HCT116 (cell line): ENCODE results near the gene SERF2. TPM values are rescaled to one million over a fixed set of nuclear protein-coding genes. Genes with fewer than 3 reads are reported as not detected.

Experiments used
- ATAC-seq: fragments of 200-7000 bp; cut with Tn5 transposase; 2 replicates; pipeline ENCODE4 v1.9.1; 2020; ENCODE audit warnings: mild to moderate bottlenecking, moderate library complexity
- BruUV-seq: library from RNA; stranded (reverse); fragments of 400-500 nt; replicated peaks from 2 replicates; lab custom pipeline; 2021; lab: Mats Ljungman, UMichigan
- CTCF ChIA-PET: fragments of 300-600 bp; sonication (Branson Sonifier 250); formaldehyde crosslinking; loops from one replicate; lab custom pipeline; 2021; ENCODE audit warnings: antibody characterized with exemption; lab: Charles Lee
- POLR2A ChIA-PET: fragments of 300-600, 350-600 bp; sonication (Branson Sonifier 250); formaldehyde crosslinking; loops from one replicate; lab custom pipeline; 2021; ENCODE audit warnings: antibody characterized with exemption; lab: Charles Lee
- RAD21 ChIA-PET, 2 experiments: fragments of 300-600 bp; sonication (Branson Sonifier 250); formaldehyde crosslinking; loops; one replicate each; lab custom pipeline; 2023; ENCODE audit warnings: low total read pairs in 2 of 2; ENCODE audit not compliant: uncharacterized antibody in 2 of 2, unreplicated experiment in 2 of 2, low non-redundant PET in 1 of 2; lab: Charles Lee
- DNase-seq: peaks from one replicate; pipeline ENCODE4 v3.0.0-alpha.2; 2010; ENCODE audit warnings: low read depth, low spot score
- H2AFZ ChIP-seq: fragments of 200-600 bp; shearing (Covaris generic), sonication (generic); 2 replicates; pipeline ENCODE4 v1.6.1; 2017; ENCODE audit warnings: low read depth, mixed run types, mixed read lengths, antibody characterized with exemption, low read length; ENCODE audit not compliant: poor library complexity, severe bottlenecking
- H3K27ac ChIP-seq: 2 replicates; pipeline ENCODE4 v1.5.1; 2012; ENCODE audit warnings: low read depth, low read length
- H3K27me3 ChIP-seq: fragments of 200-600 bp; sonication (generic); 2 replicates; pipeline ENCODE4 v1.6.1; 2016; ENCODE audit warnings: mixed run types, low read length, mixed read lengths; ENCODE audit not compliant: insufficient read depth
- H3K36me3 ChIP-seq, 2 experiments: fragments of 200-500 bp in 1 of 2; fragments of 200-600 bp in 1 of 2; sonication (Bioruptor generic) in 1 of 2; sonication (generic) in 1 of 2; 2 replicates each; pipeline versions ENCODE4 v1.5.1 to v1.6.1; 2014 to 2016; ENCODE audit warnings: low read length in 2 of 2, inconsistent platforms in 1 of 2, mixed read lengths in 1 of 2, mixed run types in 1 of 2; ENCODE audit not compliant: insufficient read depth in 2 of 2, control insufficient read depth in 1 of 2
- H3K4me1 ChIP-seq, 2 experiments: fragments of 200-600 bp in 1 of 2; sonication (generic) in 1 of 2; 2 replicates each; pipeline versions ENCODE4 v1.5.1 to v1.6.1; 2012 to 2017; ENCODE audit warnings: low read length in 2 of 2, inconsistent platforms in 1 of 2, mild to moderate bottlenecking in 1 of 2, mixed read lengths in 1 of 2, mixed run types in 1 of 2, moderate library complexity in 1 of 2; ENCODE audit not compliant: insufficient read depth in 2 of 2, control insufficient read depth in 1 of 2
- H3K4me2 ChIP-seq: fragments of 200-600 bp; sonication (generic); 2 replicates; pipeline ENCODE4 v1.6.1; 2017; ENCODE audit warnings: mixed run types, low read length, mixed read lengths
- H3K4me3 ChIP-seq, 2 experiments: fragments of 200-600 bp in 1 of 2; sonication (generic) in 1 of 2; replicated peaks in 1 of 2; 2 replicates each; pipeline ENCODE4 v1.5.1; 2011 to 2016; ENCODE audit warnings: low read length in 2 of 2, control low read depth in 1 of 2, low read depth in 1 of 2, mild to moderate bottlenecking in 1 of 2, mixed read lengths in 1 of 2, mixed run types in 1 of 2
- H3K79me2 ChIP-seq: fragments of 200-600 bp; sonication (generic); 2 replicates; pipeline ENCODE4 v1.6.1; 2017; ENCODE audit warnings: mild to moderate bottlenecking, mixed run types, low read length, moderate library complexity, mixed read lengths; ENCODE audit not compliant: insufficient read depth
- H3K9ac ChIP-seq: fragments of 200-600 bp; sonication (generic); 2 replicates; pipeline ENCODE4 v1.6.1; 2016; ENCODE audit warnings: low read length, mixed read lengths
- H3K9me2 ChIP-seq: fragments of 200-600 bp; sonication (generic), shearing (Covaris generic); 2 replicates; pipeline ENCODE4 v1.6.1; 2017; ENCODE audit warnings: mixed run types, mild to moderate bottlenecking, moderate library complexity; ENCODE audit not compliant: insufficient read depth
- H3K9me3 ChIP-seq, 2 experiments: fragments of 200-500 bp in 1 of 2; fragments of 200-600 bp in 1 of 2; sonication (Bioruptor generic) in 1 of 2; sonication (generic) in 1 of 2; 2 replicates each; pipeline ENCODE4 v1.6.1; 2014 to 2017; ENCODE audit warnings: low read length in 2 of 2, mixed read lengths in 2 of 2, inconsistent platforms in 1 of 2, low read depth in 1 of 2, mild to moderate bottlenecking in 1 of 2, mixed run types in 1 of 2, moderate library complexity in 1 of 2; ENCODE audit not compliant: control insufficient read depth in 1 of 2, insufficient read depth in 1 of 2
- H4K20me1 ChIP-seq: fragments of 200-600 bp; sonication (generic), shearing (Covaris generic); 2 replicates; pipeline ENCODE4 v1.6.1; 2017; ENCODE audit warnings: mixed run types, mild to moderate bottlenecking, moderate library complexity; ENCODE audit not compliant: insufficient read depth
- CBX3 ChIP-seq: IDR thresholded peaks from 2 replicates; pipeline ENCODE4 v1.6.1; 2012; ENCODE audit warnings: low read depth
- ELF1 ChIP-seq: IDR thresholded peaks from 2 replicates; pipeline ENCODE4 v1.6.1; 2012; ENCODE audit warnings: low read depth, borderline replicate concordance
- EZH2 ChIP-seq: fragments of 200-600 bp; sonication (generic); IDR thresholded peaks from 2 replicates; pipeline ENCODE4 v1.6.1; 2017; ENCODE audit warnings: antibody characterized with exemption, mixed run types
- EZH2phosphoT487 ChIP-seq: fragments of 200-600 bp; IDR thresholded peaks from 2 replicates; pipeline ENCODE4 v1.6.1; 2018; ENCODE audit warnings: antibody characterized with exemption, borderline replicate concordance
- FOSL1 ChIP-seq: IDR thresholded peaks from 2 replicates; pipeline ENCODE4 v1.6.1; 2012; ENCODE audit warnings: low read depth
- JUND ChIP-seq: IDR thresholded peaks from 2 replicates; pipeline ENCODE4 v1.6.1; 2012
- POLR2AphosphoS5 ChIP-seq: IDR thresholded peaks from 2 replicates; pipeline ENCODE4 v1.6.1; 2011; ENCODE audit warnings: mild to moderate bottlenecking, low read depth, low read length, moderate library complexity
- REST ChIP-seq: IDR thresholded peaks from 2 replicates; pipeline ENCODE4 v1.6.1; 2012; ENCODE audit warnings: low read depth
- SIN3A ChIP-seq: IDR thresholded peaks from 2 replicates; pipeline ENCODE4 v1.6.1; 2012; ENCODE audit warnings: low read depth
- SP1 ChIP-seq: IDR thresholded peaks from 2 replicates; pipeline ENCODE4 v1.6.1; 2012; ENCODE audit warnings: low read depth
- SRF ChIP-seq: IDR thresholded peaks from 2 replicates; pipeline ENCODE4 v1.6.1; 2012; ENCODE audit warnings: low read depth
- TCF7L2 ChIP-seq: IDR thresholded peaks from 2 replicates; pipeline ENCODE4 v1.7.0; 2011; ENCODE audit warnings: borderline replicate concordance, inconsistent platforms; ENCODE audit not compliant: insufficient read depth, insufficient read length; ENCODE audit errors: extremely low read depth
- YY1 ChIP-seq: IDR thresholded peaks from 2 replicates; pipeline ENCODE4 v1.6.1; 2011; ENCODE audit warnings: low read length, low read depth, moderate library complexity, mild to moderate bottlenecking; ENCODE audit not compliant: insufficient replicate concordance; ENCODE audit errors: extremely low read depth
- ZFX ChIP-seq: fragments of 450-650 bp; IDR thresholded peaks from 2 replicates; pipeline ENCODE4 v1.6.1; 2017
- ZNF274 ChIP-seq: fragments of 200-500 bp; sonication (Bioruptor generic); IDR thresholded peaks from 2 replicates; pipeline ENCODE4 v1.6.1; 2014; ENCODE audit warnings: mild to moderate bottlenecking, low read depth, low read length, inconsistent platforms
- intact Hi-C: fragments of 100-400 bp; cut with micrococcal nuclease; formaldehyde crosslinking; loops from 2 replicates; pipeline ENCODE4 v1.10.0; 2022
- total RNA-seq: library from RNA; stranded (reverse); gene quantifications from one replicate; pipeline ENCODE4 v1.2.1, GENCODE V29; 2021; ENCODE audit not compliant: unreplicated experiment
- TF ChIP-seq, protein P1 (sequence below): IDR thresholded peaks from 2 replicates; pipeline ENCODE4 v1.6.1; 2012
- TF ChIP-seq, protein P2 (sequence below): IDR thresholded peaks from 2 replicates; pipeline ENCODE4 v1.6.1; 2012

Gene SERF2
- total RNA-seq, 1 experiment from 2014 or later: 656 TPM

DNA sequence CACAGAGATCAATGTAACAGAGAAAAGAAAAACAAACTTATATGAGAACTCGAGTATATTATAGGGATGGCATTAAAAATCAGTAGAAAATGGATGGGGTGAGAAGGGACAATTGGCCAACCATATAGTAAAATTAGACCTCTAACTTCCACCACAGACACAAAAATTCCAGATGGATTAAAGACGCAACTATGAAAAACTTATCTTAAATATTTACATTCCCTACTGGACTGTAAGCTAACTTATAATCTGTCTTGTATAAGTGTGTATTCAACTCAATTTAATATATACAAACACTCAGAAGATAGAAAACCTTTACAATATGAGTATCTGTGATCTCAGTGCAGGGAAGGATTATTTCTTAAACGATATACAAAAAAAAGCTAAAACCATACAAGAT lies 29.4 kb downstream of the SERF2 start:
- ChIA-PET RAD21 (no interaction called here), CTCF (interaction anchor here (0.5 kb wide), 1 partner anchor 44 kb away, joined by 6 read pairs; no protein-coding TSS in a partner anchor), POLR2A (no interaction called here)
- Histone ChIP-seq H3K27ac (no peak overlapping the region), H3K4me1 (peaks cover 15 to 25% of the 10 kb centered on the region in 2 experiments), H4K20me1 (no peaks in the 10 kb centered on the region), H3K4me2 (no peak overlapping the region), H3K9ac (no peak overlapping the region), H3K27me3 (no peaks in the 10 kb centered on the region), H3K9me3 (no peaks in the 10 kb centered on the region), H2AFZ (no peak overlapping the region), H3K4me3 (no peak overlapping the region), H3K9me2 (no peaks in the 10 kb centered on the region), H3K36me3 (peaks cover 12 to 16% of the 10 kb centered on the region in 2 experiments), H3K79me2 (peaks cover 77% of the 10 kb centered on the region)
- DNase-seq (no peak), ATAC-seq (no peak)
- BruUV-seq: no TSS peak
- intact Hi-C loops: no loop called here
- TF ChIP-seq REST: no peak
- TF ChIP-seq ZNF274: no peak
- TF ChIP-seq TCF7L2: no peak
- no peak for TF ChIP-seq FOSL1
- no peak for TF ChIP-seq SP1
- no peak for TF ChIP-seq EZH2
- TF ChIP-seq POLR2AphosphoS5: no peak
- TF ChIP-seq EZH2phosphoT487: no peak
- no peak for TF ChIP-seq ELF1
- TF ChIP-seq, protein P1, sequence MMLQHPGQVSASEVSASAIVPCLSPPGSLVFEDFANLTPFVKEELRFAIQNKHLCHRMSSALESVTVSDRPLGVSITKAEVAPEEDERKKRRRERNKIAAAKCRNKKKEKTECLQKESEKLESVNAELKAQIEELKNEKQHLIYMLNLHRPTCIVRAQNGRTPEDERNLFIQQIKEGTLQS: no peak
- no peak for TF ChIP-seq JUND
- TF ChIP-seq ZFX: no peak
- TF ChIP-seq CBX3: no peak
- TF ChIP-seq SRF: no peak
- TF ChIP-seq SIN3A: no peak
- no peak for TF ChIP-seq YY1
- TF ChIP-seq, protein P2, sequence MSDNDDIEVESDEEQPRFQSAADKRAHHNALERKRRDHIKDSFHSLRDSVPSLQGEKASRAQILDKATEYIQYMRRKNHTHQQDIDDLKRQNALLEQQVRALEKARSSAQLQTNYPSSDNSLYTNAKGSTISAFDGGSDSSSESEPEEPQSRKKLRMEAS: no peak
